Right lobe of liver (tissue), 4 donors: ENCODE results near the gene TTC23L.

Source experiments
- CTCF ChIP-seq, 4 donors: fragments of 200-600 bp in 3 of 4; fragments of 450-650 bp in 1 of 4; IDR thresholded peaks; one replicate each; pipeline versions ENCODE4 v1.5.1 to v1.8.0; 2016 to 2022; ENCODE audit warnings: antibody characterized with exemption in 4 of 4, mild to moderate bottlenecking in 2 of 4
- POLR2A ChIP-seq: fragments of 450-650 bp; IDR thresholded peaks from one replicate; pipeline ENCODE4 v1.6.1; 2017; ENCODE audit warnings: antibody characterized with exemption, mild to moderate bottlenecking
- donor health status: DM: no; HTN: no; CAD: no.
- donor health status: DM: no; HTN: no; CAD: no.
- donor health status: DM: no; HTN: yes; CAD: no.

GRCh38 chr5:34892414-34892813 lies 53.5 kb downstream of the TTC23L start:
- TF ChIP-seq POLR2A (no peak), CTCF (IDR thresholded peaks at IDR 0.05) (no peak)
